ENCODE data around the gene NAA11.

The NAA11 gene

GRCh38 chr4:79308137-79308536, 17.7 kb downstream of the NAA11 start (continued):
- TF ChIP-seq, protein P1, sequence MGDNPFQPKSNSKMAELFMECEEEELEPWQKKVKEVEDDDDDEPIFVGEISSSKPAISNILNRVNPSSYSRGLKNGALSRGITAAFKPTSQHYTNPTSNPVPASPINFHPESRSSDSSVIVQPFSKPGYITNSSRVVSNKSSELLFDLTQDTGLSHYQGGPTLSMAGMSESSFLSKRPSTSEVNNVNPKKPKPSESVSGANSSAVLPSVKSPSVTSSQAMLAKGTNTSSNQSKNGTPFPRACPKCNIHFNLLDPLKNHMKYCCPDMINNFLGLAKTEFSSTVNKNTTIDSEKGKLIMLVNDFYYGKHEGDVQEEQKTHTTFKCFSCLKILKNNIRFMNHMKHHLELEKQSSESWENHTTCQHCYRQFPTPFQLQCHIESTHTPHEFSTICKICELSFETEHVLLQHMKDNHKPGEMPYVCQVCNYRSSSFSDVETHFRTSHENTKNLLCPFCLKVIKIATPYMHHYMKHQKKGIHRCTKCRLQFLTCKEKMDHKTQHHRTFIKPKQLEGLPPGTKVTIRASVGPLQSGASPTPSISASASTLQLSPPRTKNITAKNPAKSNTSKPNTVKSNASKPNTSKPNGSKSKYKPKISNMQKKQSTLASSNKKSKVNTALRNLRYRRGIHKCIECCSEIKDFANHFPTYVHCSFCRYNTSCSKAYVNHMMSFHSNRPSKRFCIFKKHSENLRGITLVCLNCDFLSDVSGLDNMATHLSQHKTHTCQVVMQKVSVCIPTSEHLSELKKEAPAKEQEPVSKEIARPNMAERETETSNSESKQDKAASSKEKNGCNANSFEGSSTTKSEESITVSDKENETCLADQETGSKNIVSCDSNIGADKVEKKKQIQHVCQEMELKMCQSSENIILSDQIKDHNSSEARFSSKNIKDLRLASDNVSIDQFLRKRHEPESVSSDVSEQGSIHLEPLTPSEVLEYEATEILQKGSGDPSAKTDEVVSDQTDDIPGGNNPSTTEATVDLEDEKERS (tag by site-specific recombination; IDR thresholded peaks at IDR 0.05) = no peak
- TF ChIP-seq ZSCAN4 (tag by site-specific recombination; IDR thresholded peaks at IDR 0.05) = no peak
- no peak for TF ChIP-seq ZNF398 (tag by site-specific recombination; IDR thresholded peaks at IDR 0.05)
- TF ChIP-seq ZNF133 (tag by site-specific recombination; IDR thresholded peaks at IDR 0.05) = no peak
- TF ChIP-seq ZNF211 (tag by site-specific recombination; IDR thresholded peaks at IDR 0.05; ENCODE audit: low read depth) = no peak
- no peak for TF ChIP-seq ZNF621 (tag by site-specific recombination; IDR thresholded peaks at IDR 0.05)
- no peak for TF ChIP-seq EGR2 (tag by site-specific recombination; IDR thresholded peaks at IDR 0.05; ENCODE audit: low read depth)
- TF ChIP-seq TRIM28 (IDR thresholded peaks at IDR 0.05; ENCODE audit: borderline replicate concordance, low read length) = no peak
- TF ChIP-seq GLI2 (tag by site-specific recombination; IDR thresholded peaks at IDR 0.05; ENCODE audit: borderline replicate concordance, low read depth) = no peak

- no peaks in the 10 kb centered on the region for H3K36me3 ChIP-seq (ENCODE audit: control insufficient read depth in 2 of 2, insufficient read depth in 1 of 2, low read length in 2 of 2)
- CTCF ChIA-PET = no interaction called here
- H3K27ac ChIP-seq (ENCODE audit: extremely low read depth, low read depth, low read length) = no peak overlapping the region
- H3K4me3 ChIP-seq (ENCODE audit: low read depth, low read length) = no peak overlapping the region
- H3K4me1 ChIP-seq (ENCODE audit: control insufficient read depth, insufficient read depth, low read length) = no peaks in the 10 kb centered on the region
- POLR2A ChIA-PET = no interaction called here
- no peaks in the 10 kb centered on the region for H3K9me3 ChIP-seq (ENCODE audit: control insufficient read depth, insufficient read depth, low read depth, low read length)
- TF ChIP-seq ZNF391 (tag by site-specific recombination; IDR thresholded peaks at IDR 0.05; ENCODE audit: borderline replicate concordance, low read depth) (no peak), ZNF600 (tag by site-specific recombination; IDR thresholded peaks at IDR 0.05) (no peak), ZNF416 (tag by site-specific recombination; IDR thresholded peaks at IDR 0.05) (no peak), ZNF837 (tag by site-specific recombination; IDR thresholded peaks at IDR 0.05) (no peak), ZNF747 (tag by site-specific recombination; IDR thresholded peaks at IDR 0.05) (no peak), AEBP2 (tag by site-specific recombination; IDR thresholded peaks at IDR 0.05; ENCODE audit: borderline replicate concordance) (no peak), PRDM2 (tag by site-specific recombination; IDR thresholded peaks at IDR 0.05; ENCODE audit: borderline replicate concordance) (no peak), ELK4 (IDR thresholded peaks at IDR 0.05; ENCODE audit: borderline replicate concordance, low read depth, low read length) (no peak), ZBTB20 (tag by site-specific recombination; IDR thresholded peaks at IDR 0.05) (no peak), ZNF324 (tag by site-specific recombination; IDR thresholded peaks at IDR 0.05) (no peak), ZNF24 (tag by site-specific recombination; IDR thresholded peaks at IDR 0.05) (no peak)
- TF ChIP-seq, protein P2, sequence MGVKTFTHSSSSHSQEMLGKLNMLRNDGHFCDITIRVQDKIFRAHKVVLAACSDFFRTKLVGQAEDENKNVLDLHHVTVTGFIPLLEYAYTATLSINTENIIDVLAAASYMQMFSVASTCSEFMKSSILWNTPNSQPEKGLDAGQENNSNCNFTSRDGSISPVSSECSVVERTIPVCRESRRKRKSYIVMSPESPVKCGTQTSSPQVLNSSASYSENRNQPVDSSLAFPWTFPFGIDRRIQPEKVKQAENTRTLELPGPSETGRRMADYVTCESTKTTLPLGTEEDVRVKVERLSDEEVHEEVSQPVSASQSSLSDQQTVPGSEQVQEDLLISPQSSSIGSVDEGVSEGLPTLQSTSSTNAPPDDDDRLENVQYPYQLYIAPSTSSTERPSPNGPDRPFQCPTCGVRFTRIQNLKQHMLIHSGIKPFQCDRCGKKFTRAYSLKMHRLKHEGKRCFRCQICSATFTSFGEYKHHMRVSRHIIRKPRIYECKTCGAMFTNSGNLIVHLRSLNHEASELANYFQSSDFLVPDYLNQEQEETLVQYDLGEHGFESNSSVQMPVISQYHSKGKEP (tag by site-specific recombination; IDR thresholded peaks at IDR 0.05) = no peak
Observed at GRCh38 chr4:79306795-79307194, 19.1 kb downstream of the NAA11 start.
